B cell (primary cell): Measurements from ENCODE around the gene RPS19. TPM values are rescaled to one million over a fixed set of nuclear protein-coding genes. Genes with fewer than 3 reads are reported as not detected.

Experiments
- ATAC-seq: fragments of 200-7000 bp; cut with Tn5 transposase; one replicate; pipeline ENCODE4 v1.10.0; 2021; ENCODE audit warnings: low read depth, mild to moderate bottlenecking, moderate number of reproducible peaks, moderate library complexity
- CTCF ChIA-PET: fragments of 350-600 bp; sonication (Branson Sonifier 250); formaldehyde crosslinking; loops from one replicate; lab custom pipeline; 2021; ENCODE audit warnings: antibody characterized with exemption, inconsistent platforms; lab: Charles Lee
- POLR2A ChIA-PET: fragments of 350-600 bp; sonication (Branson Sonifier 250); formaldehyde crosslinking; loops from one replicate; lab custom pipeline; 2021; ENCODE audit warnings: antibody characterized with exemption; lab: Charles Lee
- DNase-seq: peaks from one replicate; pipeline ENCODE4 v3.0.0; 2013
- H2AFZ ChIP-seq: 2 replicates; pipeline ENCODE4 v1.6.1; 2012; ENCODE audit warnings: mild to moderate bottlenecking, low read depth, low read length; ENCODE audit not compliant: insufficient read depth, poor library complexity, severe bottlenecking
- H3K27ac ChIP-seq, 2 donors: 1 replicate in 1 of 2; 2 replicates in 1 of 2; pipeline ENCODE4 v1.5.1; 2012 to 2013; ENCODE audit warnings: low read length in 2 of 2, mild to moderate bottlenecking in 2 of 2, moderate library complexity in 1 of 2
- H3K27me3 ChIP-seq, 4 experiments: fragments of 200-600 bp in 1 of 4; sonication (generic) in 1 of 4; replicated peaks in 1 of 4; 1 replicate in 2 of 4; 2 replicates in 2 of 4; pipeline versions ENCODE4 v1.6.1 to v1.7.0; 2013 to 2016; ENCODE audit warnings: low read length in 3 of 4, mild to moderate bottlenecking in 2 of 4, mixed read lengths in 1 of 4, moderate library complexity in 1 of 4; ENCODE audit not compliant: insufficient read depth in 4 of 4, control insufficient read depth in 3 of 4; ENCODE audit errors: control extremely low read depth in 1 of 4
- H3K36me3 ChIP-seq, 2 experiments: replicated peaks in 1 of 2; 1 replicate in 1 of 2; 2 replicates in 1 of 2; pipeline versions ENCODE4 v1.6.1 to v1.7.1; 2013; ENCODE audit warnings: low read length in 1 of 2; ENCODE audit not compliant: insufficient read depth in 2 of 2, control insufficient read depth in 1 of 2; ENCODE audit errors: control extremely low read depth in 1 of 2, extremely low read depth in 1 of 2
- H3K4me1 ChIP-seq, 2 donors: fragments of 200-600 bp in 1 of 2; sonication (generic) in 1 of 2; 1 replicate in 1 of 2; 2 replicates in 1 of 2; pipeline versions ENCODE4 v1.5.1 to v1.6.1; 2013 to 2017; ENCODE audit warnings: low read length in 2 of 2; ENCODE audit not compliant: control insufficient read depth in 2 of 2, insufficient read depth in 2 of 2
- H3K4me2 ChIP-seq: replicated peaks from 2 replicates; pipeline ENCODE3; 2012; ENCODE audit warnings: mild to moderate bottlenecking, low read depth, low read length; ENCODE audit not compliant: poor library complexity, severe bottlenecking
- H3K4me3 ChIP-seq, 5 experiments: fragments of 200-600 bp in 1 of 5; sonication (generic) in 1 of 5; 1 replicate in 3 of 5; 2 replicates in 2 of 5; pipeline versions ENCODE4 v1.5.1 to v1.7.0; 2011 to 2016; ENCODE audit warnings: low read length in 4 of 5, mild to moderate bottlenecking in 4 of 5, low read depth in 2 of 5, control low read depth in 1 of 5, moderate library complexity in 1 of 5; ENCODE audit not compliant: insufficient read depth in 1 of 5; ENCODE audit errors: control extremely low read depth in 1 of 5, extremely low read depth in 1 of 5
- H3K79me2 ChIP-seq: fragments of 200-600 bp; sonication (generic); one replicate; pipeline ENCODE4 v1.6.0; 2016; ENCODE audit warnings: low read length; ENCODE audit not compliant: control insufficient read depth, insufficient read depth
- H3K9ac ChIP-seq: fragments of 200-600 bp; sonication (generic); 2 replicates; pipeline ENCODE4 v1.6.1; 2017; ENCODE audit warnings: mild to moderate bottlenecking, low read length, moderate library complexity
- H3K9me3 ChIP-seq, 3 donors: one replicate each; pipeline versions ENCODE4 v1.6.1 to v1.7.1; 2013; ENCODE audit warnings: low read length in 2 of 3; ENCODE audit not compliant: control insufficient read depth in 2 of 3, insufficient read depth in 1 of 3; ENCODE audit errors: control extremely low read depth in 1 of 3
- H4K20me1 ChIP-seq: 2 replicates; pipeline ENCODE4 v1.6.0; 2012; ENCODE audit warnings: mild to moderate bottlenecking, low read length; ENCODE audit not compliant: insufficient read depth, control insufficient read depth, poor library complexity, severe bottlenecking
- H3K27ac Mint-ChIP-seq: one replicate; pipeline ENCODE4 v1.8.0; 2021; ENCODE audit warnings: mixed read lengths
- H3K27me3 Mint-ChIP-seq: one replicate; pipeline ENCODE4 v1.8.0; 2021; ENCODE audit warnings: mixed read lengths
- H3K4me1 Mint-ChIP-seq: one replicate; pipeline ENCODE4 v1.8.0; 2021; ENCODE audit warnings: mixed read lengths
- H3K4me3 Mint-ChIP-seq: one replicate; pipeline ENCODE4 v1.8.0; 2021; ENCODE audit warnings: mixed read lengths
- H3K9me3 Mint-ChIP-seq: one replicate; pipeline ENCODE4 v1.8.0; 2022; ENCODE audit warnings: mixed read lengths; ENCODE audit not compliant: insufficient read depth
- EZH2 ChIP-seq: IDR thresholded peaks from 2 replicates; pipeline ENCODE4 v1.6.1; 2012; ENCODE audit warnings: borderline replicate concordance, low read depth, mild to moderate bottlenecking, moderate library complexity, low read length; ENCODE audit not compliant: insufficient read depth, poor library complexity, severe bottlenecking
- WGBS: methylation state at CpG from one replicate; pipeline ENCODE4 v1.1.5; 2013; ENCODE audit warnings: missing lambda C conversion rate; ENCODE audit not compliant: insufficient coverage; 5-methylcytosine and 5-hydroxymethylcytosine counted together
- intact Hi-C: fragments of 100-400 bp; cut with micrococcal nuclease; formaldehyde crosslinking; loops from one replicate; pipeline ENCODE4 v1.10.0; 2022
- polyA minus RNA-seq: library from RNA; depleted of rRNA, polyadenylated mRNA; stranded (reverse); fragments of >200 nt; gene quantifications from 2 replicates; pipeline ENCODE4 v1.2.3, GENCODE V29; 2012
- polyA plus RNA-seq: library from polyadenylated mRNA; depleted of rRNA; stranded (reverse); fragments of >200 nt; gene quantifications from 2 replicates; pipeline ENCODE4 v1.2.3, GENCODE V29; 2012
- total RNA-seq, 2 donors: library from RNA; stranded (reverse); fragments of 120-200 nt in 1 of 2; gene quantifications; 1 replicate in 1 of 2; 2 replicates in 1 of 2; pipeline versions ENCODE4 v1.2.3 to v1.2.4, GENCODE V29; 2013 to 2022
- TF ChIP-seq, protein P1 (sequence below): fragments of 200-600 bp; IDR thresholded peaks from one replicate; pipeline ENCODE4 v1.8.0; 2022; ENCODE audit warnings: antibody characterized with exemption, mild to moderate bottlenecking

Gene RPS19
- total RNA-seq (3,294 and 3,322 TPM in 2 replicates), polyA plus RNA-seq (6,261 and 9,144 TPM in 2 replicates), polyA minus RNA-seq (1,427 and 1,640 TPM in 2 replicates)
- 6,475 TPM for total RNA-seq (2013)

- no peaks in the 10 kb centered on the region for H3K9me3 Mint-ChIP-seq
- no peaks in the 10 kb centered on the region for H3K9me3 ChIP-seq
- ChIA-PET POLR2A (interaction anchor here (0.6 to 2.8 kb wide), 16 partner anchors 10 to 1175 kb away, joined by 4 to 57 read pairs (median 12); partner anchors contain the start of genes ARHGEF1, CD79A, HNRNPUL1 and RABAC1), CTCF (interaction anchor here (0.5 to 5.9 kb wide), 25 partner anchors 9 to 590 kb away, joined by 3 to 83 read pairs (median 7); partner anchors contain the start of genes ARHGEF1, CD79A and RABAC1)
- H2AFZ ChIP-seq, result peak within 1 kb of the TSS; percentile 81
- peaks cover 48% of the 10 kb centered on the region for H3K79me2 ChIP-seq
- ATAC-seq, result peak; percentile 84
- peak within 1 kb of the TSS; percentile 75 to 96 (median 75) for H3K4me3 ChIP-seq
- peak within 1 kb of the TSS; percentile 92 for H3K4me3 Mint-ChIP-seq
- H3K9ac ChIP-seq, result peak within 1 kb of the TSS; percentile 93
- no peaks in the 10 kb centered on the region for H3K27me3 ChIP-seq
- peak; percentile 99 for DNase-seq
- no peak for TF ChIP-seq EZH2
- TF ChIP-seq, protein P1, sequence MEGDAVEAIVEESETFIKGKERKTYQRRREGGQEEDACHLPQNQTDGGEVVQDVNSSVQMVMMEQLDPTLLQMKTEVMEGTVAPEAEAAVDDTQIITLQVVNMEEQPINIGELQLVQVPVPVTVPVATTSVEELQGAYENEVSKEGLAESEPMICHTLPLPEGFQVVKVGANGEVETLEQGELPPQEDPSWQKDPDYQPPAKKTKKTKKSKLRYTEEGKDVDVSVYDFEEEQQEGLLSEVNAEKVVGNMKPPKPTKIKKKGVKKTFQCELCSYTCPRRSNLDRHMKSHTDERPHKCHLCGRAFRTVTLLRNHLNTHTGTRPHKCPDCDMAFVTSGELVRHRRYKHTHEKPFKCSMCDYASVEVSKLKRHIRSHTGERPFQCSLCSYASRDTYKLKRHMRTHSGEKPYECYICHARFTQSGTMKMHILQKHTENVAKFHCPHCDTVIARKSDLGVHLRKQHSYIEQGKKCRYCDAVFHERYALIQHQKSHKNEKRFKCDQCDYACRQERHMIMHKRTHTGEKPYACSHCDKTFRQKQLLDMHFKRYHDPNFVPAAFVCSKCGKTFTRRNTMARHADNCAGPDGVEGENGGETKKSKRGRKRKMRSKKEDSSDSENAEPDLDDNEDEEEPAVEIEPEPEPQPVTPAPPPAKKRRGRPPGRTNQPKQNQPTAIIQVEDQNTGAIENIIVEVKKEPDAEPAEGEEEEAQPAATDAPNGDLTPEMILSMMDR, result peak; percentile 86
- H3K4me2 ChIP-seq, result peak within 1 kb of the TSS; percentile 94
- H3K27ac Mint-ChIP-seq, result peak within 1 kb of the TSS; percentile 97
- H3K36me3 ChIP-seq, result peaks cover 2 to 41% of the 10 kb centered on the region in 2 experiments
- H3K4me1 ChIP-seq, result peaks cover 40 to 48% of the 10 kb centered on the region in 2 donors
- peaks cover 44% of the 10 kb centered on the region for H4K20me1 ChIP-seq
- H3K27me3 Mint-ChIP-seq, result no peaks in the 10 kb centered on the region
- H3K4me1 Mint-ChIP-seq, result peaks cover 45% of the 10 kb centered on the region
- peak within 1 kb of the TSS; percentile 92 to 94 for H3K27ac ChIP-seq
- intact Hi-C loops, result loop anchor here (1.0 kb wide), 8 partner anchors 11 to 465 kb away; partner anchors contain the start of genes MEGF8 and RABAC1
- WGBS, result under 1% methylated on average over 75 of the region's 76 CpGs
Observed at GRCh38 chr19:41859618-41860418, at the start of gene RPS19. RPS19 (plus strand) TSS chr19:41860255; CDS start chr19:41860775, 520 bp downstream.
